Inflammatory macrophage (primary cell): ENCODE measurements around the gene HOXB7.
A peak's percentile ranks its signal among the peaks of the same experiment; 100 is the strongest.

Experiments
- DNase-seq, 2 donors: peaks; one replicate each; pipeline ENCODE4 v3.0.0-alpha.2; 2020 to 2022

Gene HOXB7

GRCh38 chr17:48636177-48637018 is 25.6 kb upstream of the HOXB7 start:
- peak; percentile 30 to 64 for DNase-seq

- no peak for DNase-seq
These were observed 23.8 kb upstream of the HOXB7 start for GRCh38 chr17:48634493-48635208.

GRCh38 chr17:48633266-48633677 is 22.5 kb upstream of the HOXB7 start:
- DNase-seq, result no peak

GRCh38 chr17:48632579-48633265 is 21.9 kb upstream of the HOXB7 start:
- no peak for DNase-seq

- DNase-seq, result no peak
These were observed 21.1 kb upstream of the HOXB7 start for GRCh38 chr17:48631693-48632578.

GRCh38 chr17:48630925-48631692 is 20.3 kb upstream of the HOXB7 start:
- no peak for DNase-seq

GRCh38 chr17:48630009-48630924 is 19.4 kb upstream of the HOXB7 start:
- DNase-seq, result no peak

- DNase-seq, result no peak
These were observed 18.6 kb upstream of the HOXB7 start for GRCh38 chr17:48629411-48629759.

- peak; percentile 17 to 33 for DNase-seq
These were observed 18.0 kb upstream of the HOXB7 start for GRCh38 chr17:48628649-48629410.

- no peak for DNase-seq
These were observed 17.1 kb upstream of the HOXB7 start for GRCh38 chr17:48627623-48628521.

GRCh38 chr17:48627118-48627597 is 16.3 kb upstream of the HOXB7 start:
- DNase-seq, result no peak

- no peak for DNase-seq
These were observed 15.7 kb upstream of the HOXB7 start, which contains the start of gene HOXB9 for GRCh38 chr17:48626245-48627117. Gene HOXB9, minus strand, starts transcription at chr17:48626358. Its CDS starts 89 bp downstream, at chr17:48626269.

GRCh38 chr17:48625495-48626244 is 14.9 kb upstream of the HOXB7 start:
- no peak for DNase-seq

- DNase-seq, result no peak
These were observed 14.0 kb upstream of the HOXB7 start for GRCh38 chr17:48624544-48625494.

- no peak for DNase-seq
These were observed 13.3 kb upstream of the HOXB7 start for GRCh38 chr17:48624118-48624517.
